LNCaP clone FGC (cell line): ENCODE results near the gene TMBIM6.

Experiments
- DNase-seq: peaks from one replicate; pipeline ENCODE4 v3.0.0-alpha.2; 2011; ENCODE audit warnings: low read depth
- H3K4me3 ChIP-seq: 2 replicates; pipeline ENCODE4 v1.5.1; 2011; ENCODE audit warnings: mild to moderate bottlenecking, low read depth, low read length, control low read depth
- TF ChIP-seq, protein P1 (sequence below): IDR thresholded peaks from 2 replicates; pipeline ENCODE4 v1.5.1; 2012; ENCODE audit warnings: mild to moderate bottlenecking; ENCODE audit not compliant: control insufficient read depth, insufficient read depth; ENCODE audit errors: extremely low read depth

Gene TMBIM6

DNA sequence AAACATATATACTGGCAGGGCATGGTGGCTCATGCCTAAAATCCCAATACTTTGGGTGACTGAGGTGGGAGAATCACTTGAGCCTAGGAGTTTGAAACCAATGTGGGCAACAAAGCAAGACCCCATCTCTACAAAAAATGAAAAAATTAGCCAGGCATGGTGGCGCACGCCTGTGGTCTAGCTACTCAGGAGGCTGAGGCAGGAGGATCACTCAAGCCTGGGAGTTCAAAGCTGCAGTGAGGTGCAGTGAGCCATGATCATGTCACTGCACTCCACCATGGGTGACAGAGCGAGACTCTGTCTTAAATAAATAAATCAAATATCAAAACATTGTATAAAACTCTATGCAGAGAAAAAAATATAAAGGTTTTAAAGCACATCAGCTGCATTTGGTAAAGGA lies 39.3 kb upstream of the TMBIM6 start:
- TF ChIP-seq, protein P1, sequence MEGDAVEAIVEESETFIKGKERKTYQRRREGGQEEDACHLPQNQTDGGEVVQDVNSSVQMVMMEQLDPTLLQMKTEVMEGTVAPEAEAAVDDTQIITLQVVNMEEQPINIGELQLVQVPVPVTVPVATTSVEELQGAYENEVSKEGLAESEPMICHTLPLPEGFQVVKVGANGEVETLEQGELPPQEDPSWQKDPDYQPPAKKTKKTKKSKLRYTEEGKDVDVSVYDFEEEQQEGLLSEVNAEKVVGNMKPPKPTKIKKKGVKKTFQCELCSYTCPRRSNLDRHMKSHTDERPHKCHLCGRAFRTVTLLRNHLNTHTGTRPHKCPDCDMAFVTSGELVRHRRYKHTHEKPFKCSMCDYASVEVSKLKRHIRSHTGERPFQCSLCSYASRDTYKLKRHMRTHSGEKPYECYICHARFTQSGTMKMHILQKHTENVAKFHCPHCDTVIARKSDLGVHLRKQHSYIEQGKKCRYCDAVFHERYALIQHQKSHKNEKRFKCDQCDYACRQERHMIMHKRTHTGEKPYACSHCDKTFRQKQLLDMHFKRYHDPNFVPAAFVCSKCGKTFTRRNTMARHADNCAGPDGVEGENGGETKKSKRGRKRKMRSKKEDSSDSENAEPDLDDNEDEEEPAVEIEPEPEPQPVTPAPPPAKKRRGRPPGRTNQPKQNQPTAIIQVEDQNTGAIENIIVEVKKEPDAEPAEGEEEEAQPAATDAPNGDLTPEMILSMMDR, result no peak
- no peak overlapping the region for H3K4me3 ChIP-seq

DNA sequence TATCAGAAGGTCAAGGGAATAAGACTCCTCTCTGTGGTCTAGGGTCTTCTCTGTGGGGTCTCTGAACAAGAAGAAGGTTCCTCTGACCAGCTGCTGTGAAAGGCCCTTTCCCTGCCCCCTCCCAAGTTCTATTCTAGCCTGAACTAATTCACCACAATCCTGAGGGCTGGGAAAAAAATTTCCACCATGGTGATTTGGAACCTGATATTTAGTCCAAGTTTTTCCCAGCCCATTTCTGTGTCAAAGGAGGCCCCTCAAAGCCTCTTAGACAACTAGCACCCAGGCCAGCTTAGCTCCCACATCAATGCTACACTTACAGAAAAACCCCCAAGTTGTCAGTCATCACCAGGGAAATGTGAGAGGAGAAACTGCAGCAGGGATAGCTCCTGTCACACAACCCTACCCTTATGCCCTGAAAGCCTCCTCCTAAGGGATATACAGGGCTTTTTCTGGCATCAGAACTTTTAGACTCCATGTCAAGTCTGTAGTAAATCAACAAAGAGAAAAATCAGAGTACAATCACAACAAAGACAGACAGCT lies 38.6 kb upstream of the TMBIM6 start:
- TF ChIP-seq, protein P1, result no peak
- H3K4me3 ChIP-seq, result no peak overlapping the region
- DNase-seq, result no peak

More for the DNA sequence above, 39.3 kb upstream of the TMBIM6 start:
- DNase-seq, result no peak

DNA sequence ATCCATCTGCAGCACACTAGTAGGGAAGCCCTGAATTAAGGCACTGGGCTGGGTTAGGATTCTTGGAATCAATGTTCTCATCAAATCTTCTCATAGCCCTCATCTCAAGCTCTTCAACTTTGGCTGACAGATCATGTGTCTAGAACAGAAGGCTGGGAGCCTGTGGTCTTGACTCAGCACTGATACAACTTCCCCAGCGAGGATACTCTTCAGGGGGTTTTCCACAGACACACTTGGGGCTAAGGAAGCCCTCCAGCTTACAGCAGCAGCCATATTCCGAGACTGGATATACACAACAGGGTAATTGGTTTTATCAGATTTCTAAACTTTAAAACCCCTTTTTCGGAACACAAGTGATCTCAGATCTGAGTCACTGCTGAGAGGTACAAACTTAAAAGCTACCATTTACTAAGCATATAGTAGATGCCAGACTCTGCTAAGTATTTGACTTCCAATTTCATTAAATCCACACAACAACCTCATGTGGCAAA lies 37.7 kb upstream of the TMBIM6 start:
- no peak for DNase-seq
- TF ChIP-seq, protein P1, result no peak
- H3K4me3 ChIP-seq, result no peak overlapping the region

DNA sequence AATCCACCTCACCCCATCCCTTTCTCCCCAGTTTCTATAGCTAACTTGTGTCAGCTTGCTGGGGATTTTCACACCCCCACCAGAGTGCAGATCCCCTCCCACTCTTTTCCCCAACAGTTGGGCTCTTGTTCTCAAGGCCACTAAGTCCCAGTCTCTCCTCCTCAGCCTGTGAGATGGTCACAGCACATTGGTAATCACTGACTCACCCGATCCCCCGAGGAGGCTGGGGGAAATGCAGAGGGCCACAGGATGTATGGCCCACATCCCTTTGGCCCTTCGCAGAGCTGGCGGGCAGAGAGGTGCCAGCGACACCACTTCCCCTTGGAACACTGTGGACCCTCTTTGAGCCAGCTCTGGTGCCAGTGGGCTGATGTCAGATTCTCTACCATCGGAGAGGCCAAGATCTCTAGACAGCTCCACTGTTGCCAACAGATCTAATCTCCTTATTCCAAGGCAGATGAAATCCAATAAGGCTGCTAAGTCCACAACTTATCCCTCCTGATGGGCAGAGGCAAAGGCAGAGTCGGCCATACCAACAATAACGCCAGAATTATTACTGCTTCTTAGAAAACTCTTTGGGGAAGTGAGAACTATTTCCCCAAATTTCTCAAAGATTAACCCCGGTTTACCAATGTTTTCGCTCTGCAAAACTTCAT lies 35.8 kb upstream of the TMBIM6 start:
- H3K4me3 ChIP-seq, result no peak overlapping the region
- no peak for DNase-seq
- TF ChIP-seq, protein P1, result no peak

DNA sequence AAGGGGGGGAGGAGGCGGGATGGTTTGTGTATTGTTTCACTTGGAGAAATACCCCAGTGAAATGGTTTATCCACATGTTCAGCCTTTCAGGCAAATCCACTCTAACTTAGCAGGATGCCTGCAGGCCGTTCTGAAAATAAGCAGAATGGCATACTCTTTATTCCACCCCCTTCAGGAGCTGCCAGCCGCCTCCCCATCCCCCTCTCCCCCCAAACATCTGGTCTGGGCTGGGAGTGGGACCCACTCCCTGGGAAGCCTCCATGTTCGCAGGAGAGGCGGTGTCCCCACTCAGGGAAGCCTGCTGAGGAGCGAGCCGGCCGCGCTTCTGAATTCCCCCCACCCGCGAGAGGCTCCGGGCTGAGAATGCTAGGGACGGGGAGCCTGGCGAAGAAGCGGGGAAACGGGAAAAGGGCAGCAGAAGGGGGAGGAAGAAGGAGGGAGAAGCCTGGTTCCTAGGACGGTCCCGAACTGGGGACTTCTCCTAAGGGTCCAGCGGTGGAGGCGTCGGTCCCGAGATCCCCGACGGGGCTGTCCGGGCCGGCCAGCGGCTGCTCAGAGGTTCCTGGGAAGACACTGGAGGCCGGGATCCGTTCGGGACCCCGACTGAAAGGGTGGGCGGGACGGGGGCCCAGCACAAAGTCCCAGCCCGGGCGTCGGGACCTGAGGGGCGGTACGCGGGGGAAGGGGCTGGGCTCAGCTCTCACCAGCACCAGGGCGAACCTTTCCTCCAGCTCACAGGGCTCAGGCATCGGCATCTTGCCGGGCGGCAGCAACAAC lies 34.8 kb upstream of the TMBIM6 start:
- peak overlapping the region; percentile 59 for H3K4me3 ChIP-seq
- TF ChIP-seq, protein P1, result no peak
- DNase-seq, result no peak

DNA sequence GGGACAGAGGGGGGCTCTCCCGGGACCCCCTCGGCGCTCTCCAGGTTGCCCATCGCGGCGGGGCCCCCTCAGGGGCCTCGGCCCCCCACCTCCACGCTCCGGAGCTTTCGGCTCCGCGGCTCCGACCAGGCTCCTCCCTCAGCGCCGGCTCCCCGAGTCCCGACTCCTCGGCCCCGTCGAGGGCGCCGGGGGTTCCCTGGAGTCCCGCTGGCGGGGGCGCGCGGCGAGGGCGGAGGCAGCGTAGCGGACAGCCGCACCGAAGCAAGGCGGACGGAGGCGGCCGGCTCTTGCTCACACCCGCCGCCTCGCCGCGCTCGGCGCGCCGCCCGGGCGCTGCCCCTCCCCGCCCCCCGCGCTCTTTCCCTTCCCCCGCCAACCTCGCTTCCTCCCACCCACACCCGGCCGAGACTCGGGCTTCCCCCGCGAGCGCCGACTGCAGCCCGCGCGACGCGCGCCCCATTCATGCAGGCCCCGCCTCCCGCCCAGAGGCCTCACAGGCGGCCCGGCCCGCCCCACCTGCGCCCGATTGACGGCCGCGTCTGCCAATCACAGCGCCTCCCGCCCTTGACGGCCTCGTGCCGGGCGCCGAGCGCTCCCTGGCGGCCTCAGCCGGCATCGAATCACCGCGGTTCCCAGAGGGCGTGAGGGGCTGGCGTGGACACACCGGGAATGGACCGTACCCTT lies 34.1 kb upstream of the TMBIM6 start, which contains the start of gene FMNL3:
TSS of gene FMNL3 (minus strand) at position 278 of the 684 bp plus-strand sequence. CDS start at position 53, 225 bp downstream.
- TF ChIP-seq, protein P1, result peak; percentile 96
- DNase-seq, result peak; percentile 51
- peak within 1 kb of the TSS; percentile 59 for H3K4me3 ChIP-seq
